Adrenal gland (tissue), 12 donors: ENCODE results near the gene FTSJ1. TPM values are rescaled to one million over a fixed set of nuclear protein-coding genes. Genes with fewer than 3 reads are reported as not detected.
A peak's percentile ranks its signal among the peaks of the same experiment; 100 is the strongest.

ENCODE experiments used
- DNase-seq, 7 donors: peaks; one replicate each; pipeline ENCODE4 v3.0.0-alpha.2; 2019 to 2020
- H3K27ac ChIP-seq, 5 donors: fragments of 200-600 bp; sonication (generic) in 4 of 5; 1 replicate in 3 of 5; 2 replicates in 2 of 5; pipeline versions ENCODE4 v1.5.1 to v1.8.0; 2016 to 2020; ENCODE audit warnings: mild to moderate bottlenecking in 1 of 5
- H3K27me3 ChIP-seq: fragments of 200-600 bp; 2 replicates; pipeline ENCODE4 v1.8.0; 2021
- H3K36me3 ChIP-seq, 2 donors: fragments of 200-600 bp; replicated peaks in 1 of 2; 1 replicate in 1 of 2; 2 replicates in 1 of 2; pipeline versions ENCODE4 v1.5.1 to v1.8.0; 2018 to 2022
- H3K4me1 ChIP-seq, 2 donors: fragments of 200-600 bp; replicated peaks in 1 of 2; 1 replicate in 1 of 2; 2 replicates in 1 of 2; pipeline versions ENCODE4 v1.5.1 to v1.8.0; 2018 to 2021
- H3K4me3 ChIP-seq, 4 donors: fragments of 200-600 bp; sonication (generic) in 3 of 4; one replicate each; pipeline ENCODE4 v1.5.1; 2016 to 2018
- H3K9me3 ChIP-seq, 3 donors: fragments of 200-600 bp; sonication (generic) in 1 of 3; replicated peaks in 1 of 3; 1 replicate in 2 of 3; 2 replicates in 1 of 3; pipeline versions ENCODE4 v1.5.1 to v1.8.0; 2016 to 2021
- CTCF ChIP-seq, 6 experiments: fragments of 450-650 bp in 4 of 6; fragments of 200-600 bp in 2 of 6; sonication (generic) in 1 of 6; IDR thresholded peaks; 1 replicate in 5 of 6; 2 replicates in 1 of 6; pipeline versions ENCODE4 v1.5.1 to v1.8.0; 2016 to 2021; ENCODE audit warnings: antibody characterized with exemption in 6 of 6, mild to moderate bottlenecking in 2 of 6, moderate library complexity in 1 of 6
- POLR2A ChIP-seq, 2 donors: fragments of 450-650 bp; IDR thresholded peaks; one replicate each; pipeline ENCODE4 v1.6.1; 2017; ENCODE audit warnings: antibody characterized with exemption in 2 of 2, mild to moderate bottlenecking in 2 of 2, moderate library complexity in 1 of 2
- WGBS, 4 donors: extraction: QIAGEN DNeasy Blood & Tissue Kit in 2 of 4; methylation state at CpG; one replicate each; pipeline versions ENCODE4 v1.1.5 to v1.1.7; 2013 to 2017; 5-methylcytosine and 5-hydroxymethylcytosine counted together
- intact Hi-C, 2 donors: fragments of 100-400 bp; cut with DNase I; formaldehyde crosslinking; loops; one replicate each; pipeline versions ENCODE4 v1.14.1 to v1.15.0; 2022 to 2023
- polyA plus RNA-seq, 3 donors: library from polyadenylated mRNA; stranded (reverse); fragments of 200-250 nt in 2 of 3; fragments of 350-450 nt in 1 of 3; fragmentation: Illumina TruSeq in 1 of 3; extraction: RNeasy Lipid Tissue Mini Kit (QIAGEN cat#74804) in 1 of 3; gene quantifications; one replicate each; pipeline ENCODE4 v1.2.3, GENCODE V29; 2013 to 2014
- total RNA-seq, 9 donors: library from RNA; depleted of rRNA in 4 of 9; stranded (reverse); fragments of >200 nt in 4 of 9; fragments of 120-200 nt in 1 of 9; fragmentation: NEBNext Ultra II Directional in 1 of 9; extraction: Animal tissue kit (Norgen Biotek cat#: 25700) in 1 of 9; gene quantifications; one replicate each; pipeline versions ENCODE4 v1.1.0 to v1.2.4, GENCODE V29; 2013 to 2023
- donor health status: healthy with polysubstance abuse.
- donor health status: Bipolar disorder and iron deficiency.
- donor health status: DM: yes; HTN: yes; CAD: no.
- donor health status: DM: no; HTN: no; CAD: no.
- donor health status: DM: no; HTN: no; CAD: no.
- donor health status: DM: yes; HTN: yes; CAD: no.

Gene FTSJ1
- total and polyA plus RNA-seq, 12 donors, result 27.8 to 83.4 (median 42.6) TPM

- no peak for TF ChIP-seq CTCF (IDR thresholded peaks at IDR 0.05)
- no peak for TF ChIP-seq POLR2A (IDR thresholded peaks at IDR 0.05)
- DNase-seq, result no peak
- no peaks in the 10 kb centered on the region for H3K36me3 ChIP-seq
- H3K4me3 ChIP-seq, result no peak overlapping the region
- no peaks in the 10 kb centered on the region for H3K27me3 ChIP-seq
- H3K4me1 ChIP-seq, result no peaks in the 10 kb centered on the region
- no peak overlapping the region for H3K27ac ChIP-seq
- intact Hi-C loops, result no loop called here
- WGBS, 4 donors, result 78 to 89% (median 85%) methylated on average over 1 to 2 of the region's 2 CpGs
- H3K9me3 ChIP-seq, result no peaks in the 10 kb centered on the region
Observed at GRCh38 chrX:48520455-48520854, 44.5 kb downstream of the FTSJ1 start.

- Histone ChIP-seq H3K27ac (peak overlapping the region in 3 of 5 donors; percentile 68 to 84 (median 73)), H3K9me3 (no peaks in the 10 kb centered on the region), H3K4me3 (peak overlapping the region in 1 of 4 donors; percentile 57), H3K27me3 (no peaks in the 10 kb centered on the region), H3K36me3 (no peaks in the 10 kb centered on the region), H3K4me1 (no peaks in the 10 kb centered on the region)
- no peak for DNase-seq
- WGBS, 4 donors, result 0 to 61% (median 43%) methylated on average over 2 of the region's 2 CpGs
- TF ChIP-seq POLR2A (IDR thresholded peaks at IDR 0.05) (no peak), CTCF (IDR thresholded peaks at IDR 0.05) (no peak)
- intact Hi-C loops, result no loop called here
Observed at GRCh38 chrX:48520976-48521352, 45.0 kb downstream of the FTSJ1 start.

GRCh38 chrX:48521353-48522243 is 45.6 kb downstream of the FTSJ1 start, which contains the start of gene EBP:
TSS of gene EBP (plus strand) at chrX:48521808. CDS start at chrX:48523772, 1,964 bp downstream.
- Histone ChIP-seq H3K27me3 (no peaks in the 10 kb centered on the region), H3K4me3 (peak within 1 kb of the TSS in 2 of 4 donors; percentile 33 to 57), H3K27ac (peak within 1 kb of the TSS; percentile 30 to 84 (median 68)), H3K36me3 (no peaks in the 10 kb centered on the region), H3K4me1 (no peaks in the 10 kb centered on the region), H3K9me3 (no peaks in the 10 kb centered on the region)
- WGBS, 4 donors, result 1 to 57% (median 22%) methylated on average over 2 to 66 of the region's 66 CpGs
- intact Hi-C loops, result no loop called here
- TF ChIP-seq CTCF (IDR thresholded peaks at IDR 0.05) (no peak), POLR2A (IDR thresholded peaks at IDR 0.05) (peak in 1 of 2 donors; percentile 80)
- peak; percentile 87 to 97 (median 94) for DNase-seq

DNA sequence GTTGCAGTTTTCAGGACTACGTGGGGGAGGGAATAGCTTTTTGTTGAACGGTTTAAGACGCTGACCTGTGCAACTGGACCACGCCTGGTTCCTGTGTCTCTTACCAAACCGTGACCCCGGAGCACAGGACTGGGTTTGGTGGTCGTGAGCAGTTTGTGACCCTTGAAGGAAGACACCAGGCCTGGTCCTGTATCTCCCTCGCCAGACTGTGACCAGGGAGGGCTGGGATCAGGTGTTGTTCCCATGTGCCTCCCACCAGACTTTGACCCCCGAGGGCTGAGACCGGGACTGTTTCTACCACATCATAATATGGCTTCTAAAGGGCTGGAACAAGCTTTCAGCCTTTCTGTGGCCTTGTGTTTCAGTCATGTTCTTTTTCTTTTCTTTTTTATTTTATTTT is 46.3 kb downstream of the FTSJ1 start:
- H3K27me3 ChIP-seq, result no peaks in the 10 kb centered on the region
- TF ChIP-seq POLR2A (IDR thresholded peaks at IDR 0.05) (no peak), CTCF (IDR thresholded peaks at IDR 0.05) (no peak)
- no peak for DNase-seq
- WGBS, 4 donors, result 2 to 40% (median 17%) methylated on average over 6 to 10 of the region's 10 CpGs
- intact Hi-C loops, result no loop called here
- H3K36me3 ChIP-seq, result no peaks in the 10 kb centered on the region
- H3K4me1 ChIP-seq, result no peaks in the 10 kb centered on the region
- peak overlapping the region; percentile 30 to 84 (median 62) for H3K27ac ChIP-seq
- peak overlapping the region in 2 of 4 donors; percentile 33 to 57 for H3K4me3 ChIP-seq
- H3K9me3 ChIP-seq, result no peaks in the 10 kb centered on the region
